ENCODE results near the gene PHKG2. TPM values are rescaled to one million over a fixed set of nuclear protein-coding genes. Genes with fewer than 3 reads are reported as not detected.

Gene PHKG2
- total RNA-seq, 4 donors from 2014 or later = 25.2 to 34.0 (median 29.4) TPM

DNA sequence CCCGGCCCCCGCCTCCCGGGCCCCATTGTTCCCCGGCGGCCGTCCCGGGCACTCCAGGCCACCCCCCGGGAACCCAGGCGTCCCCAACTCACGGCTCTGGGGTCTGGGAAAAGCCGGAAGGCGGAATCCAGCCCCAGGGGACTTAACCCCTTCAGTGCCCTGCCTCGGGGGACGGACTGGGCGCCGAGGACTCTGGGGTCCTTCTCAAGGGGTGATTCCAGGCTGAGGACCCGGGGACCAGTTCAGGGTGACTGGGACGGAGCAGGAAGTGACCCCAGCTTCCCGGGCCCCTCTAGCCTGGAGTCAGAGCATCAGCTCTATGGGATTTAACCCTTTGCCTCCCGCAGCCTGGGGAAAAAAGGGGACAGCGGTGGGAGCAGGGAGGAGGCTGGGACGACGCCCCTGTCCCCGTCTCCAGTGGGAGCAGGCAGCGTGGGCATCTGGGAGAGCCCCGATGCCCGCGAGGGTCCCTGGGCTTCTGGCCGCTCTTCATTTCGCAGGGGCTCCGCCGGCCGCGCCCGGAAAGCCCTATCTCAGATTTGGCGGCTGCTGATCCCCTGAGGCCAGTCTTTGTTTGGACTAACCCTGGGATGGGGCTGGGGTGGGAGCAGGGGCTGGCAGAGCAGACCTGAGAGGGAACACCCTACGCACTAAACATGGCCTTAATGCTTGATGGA is 38.8 kb downstream of the PHKG2 start, which contains the start of gene ZNF629:
TSS of gene ZNF629 (minus strand) at position 270 of the 677 bp plus-strand sequence. CDS start 2,723 bp downstream, outside the sequence.
- TF ChIP-seq, protein P1, sequence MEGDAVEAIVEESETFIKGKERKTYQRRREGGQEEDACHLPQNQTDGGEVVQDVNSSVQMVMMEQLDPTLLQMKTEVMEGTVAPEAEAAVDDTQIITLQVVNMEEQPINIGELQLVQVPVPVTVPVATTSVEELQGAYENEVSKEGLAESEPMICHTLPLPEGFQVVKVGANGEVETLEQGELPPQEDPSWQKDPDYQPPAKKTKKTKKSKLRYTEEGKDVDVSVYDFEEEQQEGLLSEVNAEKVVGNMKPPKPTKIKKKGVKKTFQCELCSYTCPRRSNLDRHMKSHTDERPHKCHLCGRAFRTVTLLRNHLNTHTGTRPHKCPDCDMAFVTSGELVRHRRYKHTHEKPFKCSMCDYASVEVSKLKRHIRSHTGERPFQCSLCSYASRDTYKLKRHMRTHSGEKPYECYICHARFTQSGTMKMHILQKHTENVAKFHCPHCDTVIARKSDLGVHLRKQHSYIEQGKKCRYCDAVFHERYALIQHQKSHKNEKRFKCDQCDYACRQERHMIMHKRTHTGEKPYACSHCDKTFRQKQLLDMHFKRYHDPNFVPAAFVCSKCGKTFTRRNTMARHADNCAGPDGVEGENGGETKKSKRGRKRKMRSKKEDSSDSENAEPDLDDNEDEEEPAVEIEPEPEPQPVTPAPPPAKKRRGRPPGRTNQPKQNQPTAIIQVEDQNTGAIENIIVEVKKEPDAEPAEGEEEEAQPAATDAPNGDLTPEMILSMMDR (IDR thresholded peaks at IDR 0.05) = no peak
- ATAC-seq (ENCODE audit: low FRiP score) (peak; percentile 91), DNase-seq (ENCODE audit: low spot score) (peak; percentile 34)

DNA sequence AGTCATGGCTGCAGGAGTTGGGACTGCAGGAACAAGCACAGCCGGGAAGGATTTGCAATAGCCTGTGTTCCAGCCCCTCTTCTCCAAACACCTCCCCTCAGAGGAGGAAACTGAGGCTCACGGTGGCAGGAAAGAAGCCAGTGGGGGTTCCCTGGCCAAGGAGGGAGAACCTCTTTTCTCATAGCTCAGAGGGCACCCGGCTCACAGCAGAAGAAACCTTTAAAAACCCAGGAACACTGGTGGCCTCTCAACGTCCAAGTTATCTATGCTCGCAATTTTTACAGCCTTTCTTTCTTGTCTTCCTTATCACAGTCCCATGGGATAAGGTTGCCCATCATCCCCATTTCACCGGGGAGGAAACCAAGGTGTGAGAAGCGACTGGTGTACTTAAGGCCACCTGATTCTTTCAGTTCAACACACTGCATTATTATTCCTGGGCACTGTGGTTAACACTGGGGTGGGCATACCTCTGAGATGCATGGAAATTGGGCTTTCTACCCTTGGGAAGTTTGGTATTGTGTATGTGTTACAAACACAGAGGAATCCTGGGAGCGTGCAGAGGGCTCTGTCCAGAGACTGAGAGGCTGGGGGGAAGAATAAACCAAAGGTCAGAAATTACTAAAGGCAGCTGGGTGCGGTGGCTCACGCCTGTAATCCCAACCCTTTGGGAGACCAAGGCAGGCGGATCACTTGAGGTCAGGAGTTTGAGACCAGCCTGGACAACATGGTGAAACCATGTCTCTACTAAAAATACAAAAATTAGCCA is 39.6 kb downstream of the PHKG2 start:
- TF ChIP-seq, protein P1 (IDR thresholded peaks at IDR 0.05) = no peak
- no peak for ATAC-seq (ENCODE audit: low FRiP score)
- no peak for DNase-seq (ENCODE audit: low spot score)

DNA sequence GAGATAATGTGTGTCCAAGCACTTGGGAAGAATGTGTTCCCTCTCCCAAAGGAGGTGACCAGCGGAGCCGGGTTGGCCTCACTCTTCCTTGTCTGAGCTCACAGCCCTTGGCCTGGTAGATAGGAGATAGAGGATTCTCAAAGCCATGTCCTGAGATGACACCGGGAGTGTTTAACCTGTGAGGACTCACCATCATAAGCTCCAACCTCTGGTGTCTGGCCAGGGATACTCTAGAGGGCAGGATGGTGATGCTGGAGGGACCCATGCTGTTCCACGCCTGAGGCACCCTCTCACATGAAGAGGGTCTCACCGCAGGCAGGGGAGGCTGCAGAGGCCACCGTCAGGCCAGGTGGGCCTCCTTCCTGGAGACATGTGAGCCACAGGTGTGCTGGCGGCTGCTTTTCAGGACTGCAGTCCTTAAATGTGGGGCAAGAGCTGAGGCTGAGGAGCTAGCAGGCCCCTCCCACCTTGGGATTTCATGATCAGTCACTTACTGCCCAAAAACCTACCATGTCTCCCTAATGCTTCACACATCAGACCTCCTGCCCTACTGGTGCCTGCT is 45.4 kb downstream of the PHKG2 start:
- TF ChIP-seq, protein P1 (IDR thresholded peaks at IDR 0.05) = no peak
- DNase-seq (ENCODE audit: low spot score) (no peak), ATAC-seq (ENCODE audit: low FRiP score) (no peak)

DNA sequence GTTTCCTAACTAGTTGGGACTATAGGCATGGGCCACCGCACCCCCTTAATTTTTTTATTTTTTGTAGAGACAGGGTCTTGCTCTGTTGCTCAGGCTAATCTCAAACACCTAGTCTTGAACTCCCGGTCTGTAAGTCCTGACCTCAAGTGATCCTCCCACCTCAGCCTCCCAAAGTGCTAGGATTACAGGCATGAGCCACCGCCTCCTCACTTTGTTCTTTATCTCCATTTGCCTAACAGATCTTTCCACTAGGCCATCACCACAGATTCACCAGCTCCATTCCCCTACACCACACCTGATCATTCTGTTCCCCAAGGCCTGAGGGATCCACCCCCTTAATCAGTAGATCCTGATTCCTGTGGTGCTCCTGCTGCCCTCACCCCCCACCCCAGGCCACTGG is 46.4 kb downstream of the PHKG2 start:
- no peak for ATAC-seq (ENCODE audit: low FRiP score)
- no peak for DNase-seq (ENCODE audit: low spot score)
- TF ChIP-seq, protein P1 (IDR thresholded peaks at IDR 0.05) = no peak

DNA sequence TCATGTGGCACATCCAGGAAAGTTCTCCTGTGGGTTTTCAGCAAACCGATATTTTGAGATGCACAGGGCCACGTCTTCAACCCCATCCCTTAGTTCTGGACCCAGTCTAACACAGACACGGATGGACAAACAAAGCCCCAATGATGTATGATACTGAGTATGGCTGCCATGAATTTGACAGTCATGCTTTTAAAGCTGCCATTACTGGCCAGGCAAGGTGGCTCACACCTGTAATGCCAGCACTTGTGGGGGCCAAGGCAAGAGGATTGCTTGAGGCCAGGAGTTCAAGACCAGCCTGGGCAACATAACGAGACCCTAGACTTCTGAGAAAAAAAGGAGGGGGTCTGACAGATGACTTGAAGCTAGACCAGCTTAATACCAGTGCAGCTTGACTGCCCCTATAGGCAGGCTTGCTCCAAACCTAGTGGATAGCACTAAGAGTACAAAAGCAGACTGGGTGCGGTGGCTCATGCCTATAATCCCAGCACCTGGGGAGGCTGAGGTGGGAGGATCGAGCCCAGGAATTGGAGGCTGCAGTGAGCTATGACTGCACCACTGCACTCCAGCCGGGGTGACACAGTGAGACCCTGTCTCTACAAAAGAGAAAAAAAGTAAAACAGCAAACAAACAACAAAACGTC is 49.6 kb downstream of the PHKG2 start:
- DNase-seq (ENCODE audit: low spot score) = no peak
- ATAC-seq (ENCODE audit: low FRiP score) = no peak
- TF ChIP-seq, protein P1 (IDR thresholded peaks at IDR 0.05) = no peak

Small RNA genes within 50 kb of the gene (small RNA-seq; reads per million reads assigned to genes)
- gene RNU6-1043P = not detected
- 2.7 reads per million, percentile 56 among the genes with 10 or more reads in this experiment for gene SNORA30

Other genes with a start within 250 kb of the PHKG2 start
- 10 to 100 TPM; 16.5 to 22.5 (median 18.6) TPM for gene ZNF768, start 221.9 kb upstream of the PHKG2 start, total RNA-seq
- gene ZNF747, start 213.6 kb upstream of the PHKG2 start, total RNA-seq = 10 to 100 TPM in 2 of 4 donors, 1 to 10 TPM in 2; 7.7 to 12.1 (median 10.4) TPM
- 10 to 100 TPM in 2 of 4 donors, 1 to 10 TPM in 2; 4.5 to 15.9 (median 10.1) TPM for gene ZNF764, start 190.1 kb upstream of the PHKG2 start, total RNA-seq
- gene ZNF688, start 176.7 kb upstream of the PHKG2 start, total RNA-seq = 10 to 100 TPM in 3 of 4 donors, 1 to 10 TPM in 1; 7.4 to 24.0 (median 13.3) TPM
- 10 to 100 TPM in 1 of 4 donors, 1 to 10 TPM in 3; 4.5 to 12.1 (median 8.1) TPM for gene ZNF785, start 162.7 kb upstream of the PHKG2 start, total RNA-seq
- 1 to 10 TPM; 5.5 to 9.5 (median 7.0) TPM for gene ZNF689, start 138.0 kb upstream of the PHKG2 start, total RNA-seq
- 10 to 100 TPM; 12.7 to 50.4 (median 17.6) TPM for gene PRR14, start 97.5 kb upstream of the PHKG2 start, total RNA-seq
- 10 to 100 TPM; 15.4 to 49.7 (median 23.4) TPM for gene FBRS, start 90.0 kb upstream of the PHKG2 start, total RNA-seq
- gene SRCAP, start 49.3 kb upstream of the PHKG2 start, total RNA-seq = 10 to 100 TPM; 15.9 to 40.4 (median 30.0) TPM
- gene CFAP119, start 13.6 kb downstream of the PHKG2 start, total RNA-seq = 1 to 10 TPM; 1.4 to 4.8 (median 2.5) TPM
- 10 to 100 TPM; 53.9 to 77.7 (median 69.5) TPM for gene RNF40, start 13.9 kb downstream of the PHKG2 start, total RNA-seq
- 10 to 100 TPM in 2 of 4 donors, 1 to 10 TPM in 2; 8.7 to 15.0 (median 11.5) TPM for gene ZNF629, start 38.8 kb downstream of the PHKG2 start, total RNA-seq
- 10 to 100 TPM; 17.4 to 37.0 (median 22.2) TPM for gene BCL7C, start 145.7 kb downstream of the PHKG2 start, total RNA-seq
- 1 to 10 TPM; 1.7 to 3.5 (median 2.3) TPM for gene CTF1, start 148.2 kb downstream of the PHKG2 start, total RNA-seq
- gene FBXL19, start 175.1 kb downstream of the PHKG2 start, total RNA-seq = 1 to 10 TPM; 4.7 to 9.1 (median 6.9) TPM
- gene ORAI3, start 200.6 kb downstream of the PHKG2 start, total RNA-seq = 10 to 100 TPM; 15.5 to 42.6 (median 33.9) TPM
- 10 to 100 TPM in 2 of 4 donors, 1 to 10 TPM in 2; 5.3 to 13.6 (median 9.2) TPM for gene SETD1A, start 209.3 kb downstream of the PHKG2 start, total RNA-seq
- gene HSD3B7, start 236.8 kb downstream of the PHKG2 start, total RNA-seq = 10 to 100 TPM; 23.2 to 45.3 (median 33.0) TPM

All from omental fat pad (tissue), 4 donors.